ENCODE measurements around the gene IL15.
A peak's percentile ranks its signal among the peaks of the same experiment; 100 is the strongest.

Gene IL15

DNA sequence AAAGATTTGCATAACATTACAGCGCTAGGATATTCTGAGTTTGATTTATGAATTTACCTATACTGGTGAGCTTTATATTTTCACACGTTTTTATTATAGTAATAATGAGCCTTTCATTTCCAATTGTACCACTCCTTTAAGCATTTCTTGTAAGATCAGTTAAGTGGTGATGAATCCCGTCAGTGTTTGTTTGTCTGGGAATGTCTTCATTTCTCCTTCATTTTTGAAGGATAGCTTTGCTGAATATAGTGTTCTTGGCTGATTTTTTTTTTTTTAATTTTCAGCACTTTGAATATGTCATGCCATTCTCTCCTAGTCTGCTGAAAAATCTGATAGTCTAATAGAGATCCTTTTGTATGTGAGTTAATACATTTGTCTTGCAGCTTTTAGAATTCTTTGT is 70.1 kb downstream of the IL15 start:
- H2AFZ ChIP-seq (ENCODE audit: low read depth, low read length), result no peak overlapping the region
- TF ChIP-seq, protein P1, sequence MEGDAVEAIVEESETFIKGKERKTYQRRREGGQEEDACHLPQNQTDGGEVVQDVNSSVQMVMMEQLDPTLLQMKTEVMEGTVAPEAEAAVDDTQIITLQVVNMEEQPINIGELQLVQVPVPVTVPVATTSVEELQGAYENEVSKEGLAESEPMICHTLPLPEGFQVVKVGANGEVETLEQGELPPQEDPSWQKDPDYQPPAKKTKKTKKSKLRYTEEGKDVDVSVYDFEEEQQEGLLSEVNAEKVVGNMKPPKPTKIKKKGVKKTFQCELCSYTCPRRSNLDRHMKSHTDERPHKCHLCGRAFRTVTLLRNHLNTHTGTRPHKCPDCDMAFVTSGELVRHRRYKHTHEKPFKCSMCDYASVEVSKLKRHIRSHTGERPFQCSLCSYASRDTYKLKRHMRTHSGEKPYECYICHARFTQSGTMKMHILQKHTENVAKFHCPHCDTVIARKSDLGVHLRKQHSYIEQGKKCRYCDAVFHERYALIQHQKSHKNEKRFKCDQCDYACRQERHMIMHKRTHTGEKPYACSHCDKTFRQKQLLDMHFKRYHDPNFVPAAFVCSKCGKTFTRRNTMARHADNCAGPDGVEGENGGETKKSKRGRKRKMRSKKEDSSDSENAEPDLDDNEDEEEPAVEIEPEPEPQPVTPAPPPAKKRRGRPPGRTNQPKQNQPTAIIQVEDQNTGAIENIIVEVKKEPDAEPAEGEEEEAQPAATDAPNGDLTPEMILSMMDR (IDR thresholded peaks at IDR 0.05; ENCODE audit: low read depth, low read length), result no peak
- TF ChIP-seq EZH2phosphoT487 (IDR thresholded peaks at IDR 0.05; ENCODE audit: low read depth), result no peak
- H4K20me1 ChIP-seq (ENCODE audit: insufficient read depth, low read length), result no peaks in the 10 kb centered on the region
- H3K4me2 ChIP-seq (ENCODE audit: low read length), result no peak overlapping the region
- peaks cover 20% of the 10 kb centered on the region for H3K9me3 ChIP-seq (ENCODE audit: insufficient read depth, low read length)
- no peak overlapping the region for H3K4me3 ChIP-seq (ENCODE audit: low read length)
- H3K4me1 ChIP-seq (ENCODE audit: low read length), result peaks cover 17% of the 10 kb centered on the region
- H3K27me3 ChIP-seq (ENCODE audit: low read depth, low read length), result no peaks in the 10 kb centered on the region
- H3K27ac ChIP-seq (ENCODE audit: low read length), result no peak overlapping the region
- H3K79me2 ChIP-seq (ENCODE audit: low read length), result no peaks in the 10 kb centered on the region
- peaks cover 27% of the 10 kb centered on the region for H3K36me3 ChIP-seq (replicated peaks; ENCODE audit: low read depth, low read length)
- H3K9ac ChIP-seq (ENCODE audit: low read length), result no peak overlapping the region

- peaks cover 17% of the 10 kb centered on the region for H3K36me3 ChIP-seq (replicated peaks; ENCODE audit: low read depth, low read length)
- H3K4me3 ChIP-seq (ENCODE audit: low read length), result no peak overlapping the region
- peaks cover 2% of the 10 kb centered on the region for H3K4me1 ChIP-seq (ENCODE audit: low read length)
- peaks cover 15% of the 10 kb centered on the region for H3K9me3 ChIP-seq (ENCODE audit: insufficient read depth, low read length)
- H3K4me2 ChIP-seq (ENCODE audit: low read length), result no peak overlapping the region
- H4K20me1 ChIP-seq (ENCODE audit: insufficient read depth, low read length), result no peaks in the 10 kb centered on the region
- H3K9ac ChIP-seq (ENCODE audit: low read length), result no peak overlapping the region
- TF ChIP-seq EZH2phosphoT487 (IDR thresholded peaks at IDR 0.05; ENCODE audit: low read depth), result no peak
- TF ChIP-seq, protein P1 (IDR thresholded peaks at IDR 0.05; ENCODE audit: low read depth, low read length), result peak; percentile 77
- no peak overlapping the region for H3K27ac ChIP-seq (ENCODE audit: low read length)
- no peak overlapping the region for H2AFZ ChIP-seq (ENCODE audit: low read depth, low read length)
- H3K27me3 ChIP-seq (ENCODE audit: low read depth, low read length), result no peaks in the 10 kb centered on the region
- no peaks in the 10 kb centered on the region for H3K79me2 ChIP-seq (ENCODE audit: low read length)
These were observed 74.8 kb downstream of the IL15 start for GRCh38 chr4:141711211-141711610.

- no peak overlapping the region for H3K4me3 ChIP-seq (ENCODE audit: low read length)
- no peaks in the 10 kb centered on the region for H3K9me3 ChIP-seq (ENCODE audit: insufficient read depth, low read length)
- H3K9ac ChIP-seq (ENCODE audit: low read length), result no peak overlapping the region
- no peak overlapping the region for H2AFZ ChIP-seq (ENCODE audit: low read depth, low read length)
- H3K4me2 ChIP-seq (ENCODE audit: low read length), result no peak overlapping the region
- H3K36me3 ChIP-seq (replicated peaks; ENCODE audit: low read depth, low read length), result no peaks in the 10 kb centered on the region
- no peaks in the 10 kb centered on the region for H3K27me3 ChIP-seq (ENCODE audit: low read depth, low read length)
- H4K20me1 ChIP-seq (ENCODE audit: insufficient read depth, low read length), result no peaks in the 10 kb centered on the region
- no peak for TF ChIP-seq EZH2phosphoT487 (IDR thresholded peaks at IDR 0.05; ENCODE audit: low read depth)
- TF ChIP-seq, protein P1 (IDR thresholded peaks at IDR 0.05; ENCODE audit: low read depth, low read length), result no peak
- no peak overlapping the region for H3K27ac ChIP-seq (ENCODE audit: low read length)
- no peaks in the 10 kb centered on the region for H3K79me2 ChIP-seq (ENCODE audit: low read length)
- H3K4me1 ChIP-seq (ENCODE audit: low read length), result no peaks in the 10 kb centered on the region
These were observed 76.8 kb downstream of the IL15 start for GRCh38 chr4:141713185-141713584.

DNA sequence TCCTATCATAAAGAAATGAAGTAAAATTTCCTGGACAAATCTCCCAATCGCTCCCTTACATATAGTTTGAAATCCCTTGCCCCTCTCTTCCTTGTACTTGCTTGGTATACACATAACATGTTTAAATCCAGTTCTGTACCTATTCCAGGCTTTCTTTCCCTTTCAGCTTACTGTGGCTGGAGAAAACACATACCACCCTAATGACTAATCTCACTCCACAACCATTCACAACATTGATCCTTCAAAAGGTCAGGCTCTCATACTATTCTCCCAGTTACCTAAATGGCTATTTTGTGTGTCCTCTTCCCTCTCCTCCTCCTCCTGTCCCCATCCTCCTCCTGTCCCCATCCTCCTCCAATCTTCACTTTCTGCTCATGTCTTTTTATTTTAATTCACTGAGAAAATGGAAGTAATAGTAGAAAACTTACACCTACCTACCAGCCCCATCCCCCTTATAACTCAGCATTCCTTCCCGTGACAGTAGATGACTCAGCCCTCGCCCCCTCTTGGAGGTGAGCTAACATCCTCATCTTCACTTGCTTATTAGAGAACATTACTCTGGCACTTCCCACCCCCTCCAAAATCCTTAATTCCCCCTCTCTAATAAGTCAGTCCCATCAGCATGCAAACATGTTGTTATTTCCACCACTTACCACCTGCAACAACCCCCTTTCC is 77.5 kb downstream of the IL15 start:
- no peaks in the 10 kb centered on the region for H3K79me2 ChIP-seq (ENCODE audit: low read length)
- no peak overlapping the region for H3K27ac ChIP-seq (ENCODE audit: low read length)
- H2AFZ ChIP-seq (ENCODE audit: low read depth, low read length), result no peak overlapping the region
- H3K9ac ChIP-seq (ENCODE audit: low read length), result no peak overlapping the region
- H3K4me3 ChIP-seq (ENCODE audit: low read length), result no peak overlapping the region
- no peaks in the 10 kb centered on the region for H3K4me1 ChIP-seq (ENCODE audit: low read length)
- no peaks in the 10 kb centered on the region for H3K9me3 ChIP-seq (ENCODE audit: insufficient read depth, low read length)
- H3K4me2 ChIP-seq (ENCODE audit: low read length), result no peak overlapping the region
- no peaks in the 10 kb centered on the region for H3K36me3 ChIP-seq (replicated peaks; ENCODE audit: low read depth, low read length)
- H3K27me3 ChIP-seq (ENCODE audit: low read depth, low read length), result no peaks in the 10 kb centered on the region
- TF ChIP-seq, protein P1 (IDR thresholded peaks at IDR 0.05; ENCODE audit: low read depth, low read length), result no peak
- no peak for TF ChIP-seq EZH2phosphoT487 (IDR thresholded peaks at IDR 0.05; ENCODE audit: low read depth)
- no peaks in the 10 kb centered on the region for H4K20me1 ChIP-seq (ENCODE audit: insufficient read depth, low read length)
